ENCODE results near the gene ZNRF4. TPM values are rescaled to one million over a fixed set of nuclear protein-coding genes. Genes with fewer than 3 reads are reported as not detected.
"Not testable (repeated sequence)": the region's sequence is repeated elsewhere in the genome, so short reads cannot be mapped to it uniquely, and the experiment has no call there.

Gene ZNRF4, protein sequence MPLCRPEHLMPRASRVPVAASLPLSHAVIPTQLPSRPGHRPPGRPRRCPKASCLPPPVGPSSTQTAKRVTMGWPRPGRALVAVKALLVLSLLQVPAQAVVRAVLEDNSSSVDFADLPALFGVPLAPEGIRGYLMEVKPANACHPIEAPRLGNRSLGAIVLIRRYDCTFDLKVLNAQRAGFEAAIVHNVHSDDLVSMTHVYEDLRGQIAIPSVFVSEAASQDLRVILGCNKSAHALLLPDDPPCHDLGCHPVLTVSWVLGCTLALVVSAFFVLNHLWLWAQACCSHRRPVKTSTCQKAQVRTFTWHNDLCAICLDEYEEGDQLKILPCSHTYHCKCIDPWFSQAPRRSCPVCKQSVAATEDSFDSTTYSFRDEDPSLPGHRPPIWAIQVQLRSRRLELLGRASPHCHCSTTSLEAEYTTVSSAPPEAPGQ
- not detected for polyA plus RNA-seq (ENCODE audit: insufficient read length)

DNA sequence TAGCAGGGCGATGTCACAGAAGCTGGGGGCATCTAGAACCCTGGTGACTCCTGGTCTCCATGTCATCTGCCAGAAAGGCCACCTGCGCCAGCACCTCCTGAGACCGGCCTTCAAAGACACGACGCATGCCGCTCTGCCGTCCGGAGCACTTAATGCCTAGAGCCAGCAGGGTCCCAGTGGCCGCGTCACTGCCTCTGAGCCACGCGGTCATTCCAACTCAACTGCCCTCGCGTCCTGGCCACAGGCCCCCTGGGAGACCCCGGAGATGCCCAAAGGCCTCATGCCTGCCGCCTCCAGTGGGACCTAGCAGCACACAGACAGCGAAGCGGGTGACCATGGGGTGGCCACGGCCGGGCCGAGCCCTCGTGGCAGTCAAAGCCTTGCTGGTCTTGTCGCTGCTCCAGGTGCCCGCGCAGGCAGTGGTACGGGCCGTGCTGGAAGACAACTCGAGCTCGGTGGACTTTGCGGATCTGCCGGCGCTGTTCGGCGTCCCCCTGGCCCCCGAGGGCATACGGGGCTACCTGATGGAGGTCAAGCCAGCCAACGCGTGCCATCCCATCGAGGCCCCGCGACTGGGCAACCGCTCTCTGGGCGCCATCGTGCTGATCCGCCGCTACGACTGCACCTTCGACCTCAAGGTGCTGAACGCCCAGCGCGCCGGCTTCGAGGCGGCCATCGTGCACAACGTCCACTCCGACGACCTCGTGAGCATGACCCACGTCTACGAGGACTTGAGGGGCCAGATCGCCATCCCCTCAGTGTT, at the start of gene ZNRF4:
TSS of gene ZNRF4 (plus strand) at position 51 of the 763 bp plus-strand sequence. CDS start at position 126, 75 bp downstream.
- no peak for DNase-seq

DNA sequence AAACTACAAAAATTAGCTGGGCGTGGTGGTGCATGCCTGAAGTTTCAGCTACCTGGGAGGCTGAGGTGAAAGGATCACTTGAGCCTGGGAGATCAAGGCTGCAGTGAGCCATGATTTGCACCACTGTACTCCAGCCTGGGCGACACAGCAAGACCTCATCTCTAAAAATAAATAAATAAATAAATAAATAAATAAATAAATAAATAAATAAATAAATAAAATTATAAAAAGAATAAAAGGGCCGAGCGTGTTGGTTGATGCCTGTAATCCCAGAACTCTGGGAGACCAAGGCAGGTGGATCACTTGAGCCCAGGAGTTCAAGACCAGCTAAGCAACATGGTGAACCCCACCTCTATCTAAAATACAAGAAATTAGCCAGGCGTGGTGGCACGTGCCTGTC, 49.0 kb upstream of the ZNRF4 start:
- not testable (repeated sequence) for DNase-seq

DNA sequence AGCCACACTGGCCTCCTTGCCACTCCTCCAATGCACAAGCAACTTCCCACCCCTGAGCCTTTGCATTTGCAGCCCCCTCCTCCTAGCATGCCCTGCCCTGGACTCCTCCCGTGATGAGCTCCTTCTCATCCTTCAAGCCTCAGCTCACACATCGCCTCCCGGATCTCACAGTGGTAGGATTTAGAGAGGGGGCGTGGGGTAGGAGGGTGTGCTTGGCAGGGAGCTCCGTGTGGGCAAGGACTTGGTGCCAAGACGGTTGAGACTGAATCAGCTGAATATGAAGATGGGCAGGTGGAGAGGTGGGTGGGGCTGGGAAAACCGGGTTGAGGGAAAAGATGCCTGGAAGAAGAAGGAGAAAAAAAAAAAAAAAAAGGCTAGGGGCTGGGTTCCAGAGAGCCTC, 48.4 kb upstream of the ZNRF4 start:
- DNase-seq: no peak

DNA sequence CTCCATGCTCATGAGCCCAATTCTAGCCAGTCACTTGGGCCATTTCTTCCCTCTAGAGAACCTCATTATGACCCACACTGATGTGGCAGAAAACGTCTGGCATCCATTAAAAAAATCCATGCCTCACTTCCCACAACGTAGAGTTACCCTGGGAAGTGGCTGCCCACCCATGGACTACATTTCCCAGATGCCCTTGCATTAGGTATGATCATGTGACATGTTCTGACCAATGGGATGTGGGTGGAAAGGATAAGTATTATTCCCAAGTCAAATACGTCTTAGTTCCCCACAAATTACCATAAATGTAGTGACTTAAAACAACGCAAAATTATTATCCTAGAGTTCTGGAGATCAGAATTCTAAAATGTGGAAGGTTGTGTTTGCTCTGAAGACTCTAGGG, 47.9 kb upstream of the ZNRF4 start:
- DNase-seq: no peak

DNA sequence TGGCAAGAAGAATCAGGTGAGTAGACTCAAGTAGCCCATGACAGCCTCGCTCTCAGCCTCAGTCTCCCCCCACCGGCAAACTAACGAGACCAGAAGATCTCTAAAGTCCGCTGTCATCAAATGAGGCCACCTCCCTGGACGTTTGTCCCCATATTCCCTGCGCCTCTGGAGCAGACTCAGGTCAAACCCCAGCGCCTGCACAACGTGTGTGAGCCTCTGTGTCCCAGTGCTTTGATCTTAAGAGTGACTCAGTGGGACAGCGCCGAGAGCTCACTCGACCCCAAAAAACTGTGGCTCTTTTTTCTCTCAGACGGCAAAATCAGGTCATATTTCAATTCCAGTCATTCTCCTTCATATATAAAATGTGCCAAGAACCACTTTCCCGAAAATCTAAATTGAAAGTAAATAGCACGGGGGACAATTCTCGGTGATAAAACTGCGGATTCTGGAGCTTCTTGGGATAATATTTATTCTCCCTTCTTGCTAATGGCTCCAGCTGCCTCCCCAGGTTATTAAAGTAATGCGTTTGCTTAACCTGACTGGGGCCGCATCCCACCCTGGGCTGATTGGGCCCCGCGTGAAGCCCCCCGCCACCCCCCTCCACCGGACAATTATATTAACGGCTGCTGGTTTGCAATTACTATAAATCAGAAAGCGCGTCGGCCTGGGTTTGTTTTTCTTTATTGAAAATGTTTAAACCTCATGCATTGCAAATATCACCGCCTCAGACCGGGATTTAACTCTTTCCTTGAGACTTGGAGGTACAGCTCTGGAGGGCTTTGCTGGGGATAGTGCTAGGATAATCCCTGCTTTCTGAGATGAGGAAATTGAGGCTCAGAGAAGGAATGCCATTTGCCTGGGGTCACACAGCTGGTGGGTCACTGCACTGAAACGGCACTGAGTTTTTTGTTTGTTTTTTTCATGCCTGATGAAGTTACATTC, 37.5 kb upstream of the ZNRF4 start:
- no peak for DNase-seq

DNA sequence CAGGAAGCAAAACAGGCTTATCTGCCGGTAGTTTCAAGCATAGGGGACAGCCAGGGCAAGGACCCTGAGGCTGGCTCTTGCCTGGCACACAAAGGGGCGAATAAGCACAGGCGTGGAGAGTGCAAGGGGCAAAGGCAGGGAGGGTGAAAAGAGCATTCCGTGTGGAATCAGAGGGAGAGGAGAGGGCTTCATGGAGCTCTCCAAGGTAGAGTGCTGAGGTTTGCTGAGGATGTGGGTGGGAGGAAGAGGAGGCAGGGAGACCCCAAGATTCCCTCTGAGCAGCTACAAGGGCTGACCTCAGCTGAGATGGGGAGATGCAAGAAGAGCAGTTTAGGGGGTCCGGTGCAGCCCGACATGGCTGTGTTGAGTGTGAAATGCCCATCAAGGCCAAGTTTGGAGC, 36.5 kb upstream of the ZNRF4 start:
- DNase-seq: no peak

DNA sequence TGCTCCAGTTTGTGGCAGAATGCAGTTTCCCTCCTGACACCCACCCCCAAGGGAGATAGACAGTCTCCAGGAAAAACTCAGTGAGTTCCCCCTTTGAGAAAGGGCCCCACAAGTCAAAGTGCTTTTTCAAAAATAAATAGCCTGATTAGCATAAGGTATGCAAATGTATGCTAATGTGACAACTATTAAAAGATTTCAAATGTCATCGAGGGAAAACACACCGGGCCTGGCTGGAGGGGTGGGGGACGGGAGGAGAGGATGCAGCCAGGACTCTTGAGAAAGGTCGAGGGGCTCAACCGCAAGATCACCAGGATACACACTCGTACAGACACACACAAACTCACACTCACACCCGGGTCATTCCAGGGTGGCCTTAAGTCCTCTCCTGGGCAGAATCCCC, 34.3 kb upstream of the ZNRF4 start:
- no peak for DNase-seq

DNA sequence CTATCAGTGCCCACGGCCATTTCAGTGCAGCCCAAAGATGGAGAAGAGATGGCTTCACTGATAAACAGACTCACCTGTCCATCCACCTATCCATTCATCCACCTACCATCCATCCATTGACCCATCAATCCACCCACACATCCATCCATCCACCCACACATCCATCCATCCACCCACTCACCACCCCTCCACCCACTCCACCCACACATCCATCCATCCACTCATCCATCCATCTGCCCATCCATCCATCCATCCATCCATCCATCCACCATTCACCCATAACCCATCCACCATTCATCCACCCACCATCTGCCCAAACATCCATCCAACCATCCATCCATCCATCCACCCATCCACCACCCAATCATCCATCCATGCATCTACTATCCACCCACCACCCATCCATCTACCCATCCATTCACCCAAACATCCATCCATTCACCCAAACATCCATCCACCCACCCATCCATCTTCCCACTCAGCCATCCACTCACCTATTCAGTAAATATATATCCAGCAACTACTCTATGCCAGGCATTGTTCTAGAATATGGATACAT, 31.6 kb upstream of the ZNRF4 start:
- no peak for DNase-seq

DNA sequence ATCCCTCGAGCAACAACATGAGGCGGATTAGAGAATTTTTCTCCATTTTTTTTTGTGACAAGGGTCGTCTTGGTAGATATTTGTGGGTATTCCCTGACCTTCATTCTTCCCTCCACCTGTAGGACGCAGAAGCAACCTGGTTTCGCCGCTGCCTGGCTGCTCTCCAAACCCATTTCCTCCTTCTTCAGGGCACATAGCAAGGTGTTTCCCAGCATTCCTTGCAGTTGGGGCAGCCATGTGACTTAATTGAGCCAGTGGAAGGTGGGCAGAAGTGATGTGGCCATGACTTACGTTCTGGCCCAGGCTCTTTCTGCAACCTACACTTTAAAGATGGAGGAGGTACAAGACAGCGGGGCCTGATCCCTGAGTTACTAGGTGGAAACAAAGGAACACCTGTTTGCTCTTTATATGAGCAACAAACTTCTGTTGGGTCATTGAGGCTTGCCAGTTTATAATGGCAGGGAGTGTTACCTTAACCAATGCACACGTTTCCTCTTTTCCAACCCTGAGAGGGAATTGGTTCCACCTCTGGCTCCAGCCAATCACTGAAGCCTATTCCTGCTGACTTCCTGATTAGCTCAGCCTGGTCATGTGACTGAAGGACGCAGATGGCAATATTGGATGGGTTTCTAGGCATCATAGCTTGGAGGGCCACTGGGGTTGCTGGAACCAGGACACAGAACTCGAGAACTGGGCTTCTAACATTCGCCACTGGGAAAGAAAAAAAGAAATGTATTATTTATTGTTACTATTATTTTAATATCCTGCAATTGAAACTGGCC, 30.8 kb upstream of the ZNRF4 start:
- no peak for DNase-seq

DNA sequence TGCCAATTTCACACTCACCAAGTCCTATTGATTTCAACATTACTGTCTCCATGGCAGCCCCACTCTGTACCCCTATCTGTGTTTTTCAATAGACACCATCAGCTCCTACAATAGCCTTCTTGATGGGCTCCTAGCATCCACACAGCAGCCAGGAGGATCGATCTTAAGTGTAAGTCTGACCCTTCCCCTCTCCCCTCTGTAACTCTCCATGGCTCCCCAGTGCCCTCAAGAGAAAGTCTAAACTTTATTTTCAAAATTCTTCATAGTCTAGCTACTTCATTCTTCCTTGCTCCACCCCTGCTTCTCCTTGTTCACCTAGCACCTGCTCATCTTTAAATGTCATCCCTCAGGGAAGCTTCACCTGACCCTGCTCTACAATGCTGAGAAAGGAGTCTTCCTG, 30.0 kb upstream of the ZNRF4 start:
- no peak for DNase-seq

DNA sequence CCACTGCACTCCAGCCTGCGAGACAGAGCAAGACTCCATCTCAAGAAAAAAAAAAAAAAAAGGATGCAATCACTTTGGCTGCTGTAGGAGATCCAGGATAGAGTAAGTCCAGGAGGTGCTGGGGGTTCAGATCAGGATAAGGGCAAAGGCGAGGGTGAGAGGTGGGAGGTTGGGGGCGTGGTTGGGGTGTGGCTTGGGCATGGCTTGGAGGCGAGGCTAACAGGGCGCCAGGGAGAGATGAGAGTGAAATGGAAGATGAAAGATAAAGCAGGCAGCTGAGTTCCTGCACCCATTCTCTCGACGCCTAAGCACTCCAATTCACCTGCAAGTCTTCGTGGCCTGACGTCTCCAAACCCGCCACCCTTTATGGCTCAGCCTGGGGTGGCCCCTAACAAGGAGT, 25.0 kb upstream of the ZNRF4 start:
- DNase-seq: no peak

DNA sequence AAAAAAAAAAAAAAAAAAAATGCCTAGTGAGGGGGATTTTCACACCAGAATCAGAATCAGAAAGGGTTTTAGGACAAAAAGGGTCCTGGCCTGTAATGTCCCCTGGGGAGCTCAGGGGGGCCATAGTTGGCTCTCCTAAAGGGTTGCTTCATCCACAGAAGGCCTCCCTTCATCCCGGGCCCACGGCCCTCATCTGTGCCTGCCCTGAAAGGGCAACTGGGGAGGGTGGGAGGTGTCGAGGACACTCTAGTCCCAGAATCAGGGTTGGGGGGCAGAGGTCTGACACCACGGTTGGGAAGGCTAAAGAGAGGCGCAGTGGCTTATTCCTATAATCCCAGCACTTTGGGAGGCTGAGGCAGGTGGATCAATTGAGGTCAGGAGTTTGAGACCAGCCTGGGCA, 22.5 kb upstream of the ZNRF4 start:
- DNase-seq: no peak

DNA sequence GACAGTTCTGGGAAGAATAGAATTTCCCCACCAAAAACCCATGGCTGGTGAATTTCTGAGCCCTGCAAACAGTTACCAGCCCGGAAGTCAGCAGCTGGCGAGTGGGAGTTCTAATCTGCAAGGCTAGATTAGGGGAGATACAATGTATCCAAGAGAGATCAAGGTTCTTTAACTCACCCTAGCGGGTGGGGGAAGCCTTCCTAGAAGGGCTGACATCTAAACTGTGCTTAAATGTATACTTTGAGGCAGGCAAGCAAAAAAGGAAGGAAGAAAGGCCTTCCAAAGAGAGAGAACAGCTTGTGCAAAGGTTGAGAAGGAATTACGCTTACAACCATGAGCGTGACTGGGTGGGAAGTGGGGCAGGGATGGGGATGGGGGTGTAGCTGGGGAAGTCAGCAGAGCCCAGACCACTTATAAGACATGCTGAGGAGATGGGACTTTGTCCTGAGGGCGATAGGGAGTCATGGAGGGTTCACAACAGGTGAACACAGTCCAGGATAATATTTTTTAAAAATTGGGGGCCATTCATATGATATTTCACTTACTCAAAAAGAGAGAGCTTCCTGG, 20.8 kb upstream of the ZNRF4 start:
- DNase-seq: no peak

DNA sequence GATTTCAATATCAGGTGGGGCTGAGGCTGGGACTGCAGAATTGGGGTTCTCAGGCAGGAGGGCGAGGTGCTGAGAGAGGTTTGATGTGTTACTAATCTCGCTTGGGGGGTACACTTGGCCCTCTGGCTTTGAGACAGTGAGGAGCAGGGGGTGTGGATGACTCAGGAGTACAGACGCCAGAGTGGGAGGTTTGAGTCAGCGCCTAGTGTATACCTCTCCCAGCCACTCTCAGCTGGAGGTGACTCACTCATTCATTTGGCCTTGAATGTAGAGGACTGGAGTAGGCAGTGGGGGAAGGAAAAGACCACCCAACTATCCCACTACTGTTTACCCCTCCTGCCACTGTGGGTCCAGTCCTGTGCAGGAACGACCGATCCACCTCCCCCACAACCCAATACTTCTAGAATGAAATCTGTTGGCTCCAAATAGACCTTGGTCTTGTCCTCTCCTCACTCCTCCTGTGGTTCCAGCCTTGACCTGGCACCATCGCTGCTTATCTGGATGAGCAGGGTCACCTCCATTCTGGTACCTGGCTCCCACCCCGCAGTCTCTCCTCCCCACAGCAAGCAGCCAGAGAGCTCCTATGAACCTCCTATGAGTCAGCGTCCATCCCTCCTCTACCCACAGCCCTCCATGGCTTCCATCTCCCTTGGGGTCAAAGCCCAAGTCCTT, 20.1 kb upstream of the ZNRF4 start:
- no peak for DNase-seq

DNA sequence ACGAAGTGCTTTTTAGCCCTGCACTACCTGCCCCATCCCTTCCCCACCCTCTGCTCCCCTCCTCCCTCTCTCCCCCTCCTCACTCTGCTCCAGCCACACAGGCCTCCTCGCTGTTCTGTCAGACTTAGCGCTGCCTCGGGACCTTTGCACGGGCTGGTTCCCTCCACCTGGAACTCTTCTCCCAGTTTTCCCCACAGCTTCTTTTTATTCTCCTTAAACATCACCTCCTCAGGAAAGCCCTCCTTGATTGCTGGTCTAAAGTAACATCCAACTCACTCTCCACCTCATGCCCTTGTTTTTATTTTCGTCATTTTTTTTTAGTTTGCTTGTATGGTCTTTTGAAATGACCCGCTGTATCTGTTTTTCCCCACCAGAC, 19.6 kb upstream of the ZNRF4 start:
- DNase-seq: no peak

DNA sequence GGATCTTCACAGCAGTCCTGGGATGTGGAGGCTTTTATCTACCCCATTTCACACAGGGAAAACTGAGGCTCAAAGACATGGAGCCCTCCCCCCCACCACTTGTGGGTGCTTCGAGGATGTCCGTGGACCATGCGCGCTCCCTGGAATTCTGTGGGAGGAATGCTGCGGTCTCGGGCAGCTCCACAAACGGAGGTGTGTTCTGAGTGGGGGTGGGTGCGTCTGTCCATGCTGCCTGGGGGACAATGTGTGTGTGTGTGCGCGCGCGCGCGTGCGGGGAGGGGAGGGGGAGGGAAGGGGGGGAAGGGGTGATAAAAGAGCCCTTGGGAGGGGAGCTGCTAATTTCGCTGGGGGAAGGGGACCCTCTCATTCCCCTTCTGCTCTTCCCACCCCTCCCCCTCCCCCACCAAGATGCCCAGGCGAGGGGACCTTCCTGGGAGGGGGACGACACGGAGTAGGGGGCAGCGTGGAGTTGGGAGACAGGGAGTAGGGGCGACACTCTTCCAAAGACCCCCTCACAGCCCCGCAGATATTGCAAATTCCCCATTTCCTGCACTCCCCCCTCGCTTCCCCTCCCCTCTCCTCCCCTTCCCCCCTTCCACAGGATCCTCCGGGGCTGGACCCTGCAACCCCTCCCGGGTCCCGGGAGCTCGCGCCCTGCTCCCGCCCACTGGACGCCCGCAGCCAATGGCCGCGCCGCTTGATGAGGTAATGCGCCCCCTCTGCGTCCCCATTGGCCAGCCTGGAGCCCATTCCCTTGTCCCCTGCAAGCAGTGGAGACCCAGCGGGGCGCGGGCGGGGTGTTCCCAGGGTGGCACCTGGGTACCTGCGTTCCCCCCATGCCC, 18.9 kb upstream of the ZNRF4 start:
- no peak for DNase-seq

DNA sequence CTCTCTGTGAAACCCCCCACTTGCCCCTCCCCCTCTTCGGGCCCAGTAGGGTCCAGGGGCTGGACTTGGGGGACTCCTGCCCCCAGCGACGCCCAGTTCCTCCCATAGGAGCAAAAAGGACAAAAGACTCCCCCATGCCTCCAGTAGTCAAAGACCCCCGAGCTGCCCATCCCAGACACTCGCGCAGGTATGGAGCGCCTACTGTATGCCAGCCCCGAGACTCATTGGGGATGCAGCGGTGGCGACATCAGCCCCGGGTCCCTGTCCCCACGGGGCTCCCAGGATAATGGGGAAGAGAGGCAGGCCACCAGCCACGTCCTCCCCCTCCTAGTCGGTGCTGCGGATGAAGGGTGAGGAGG, 18.3 kb upstream of the ZNRF4 start:
- DNase-seq: no peak

DNA sequence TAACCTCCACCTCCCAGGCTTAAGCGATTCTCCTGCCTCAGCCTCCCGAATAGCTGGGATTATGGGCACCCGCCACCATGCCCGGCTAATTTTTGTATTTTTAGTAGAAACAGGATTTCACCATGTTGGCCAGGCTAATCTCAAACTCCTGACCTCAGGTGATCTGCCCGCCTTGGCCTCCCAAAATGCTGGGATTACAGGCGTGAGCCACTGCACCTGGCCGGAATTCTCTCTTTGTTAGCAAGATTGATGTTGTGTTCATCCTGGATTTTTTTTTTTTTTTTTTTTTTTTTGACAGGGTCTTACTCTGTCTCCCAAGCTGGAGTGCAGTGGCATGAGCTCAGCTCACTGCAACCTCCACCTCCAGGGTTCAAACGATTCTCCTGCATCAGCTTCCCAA, 16.5 kb upstream of the ZNRF4 start:
- not testable (repeated sequence) for DNase-seq

DNA sequence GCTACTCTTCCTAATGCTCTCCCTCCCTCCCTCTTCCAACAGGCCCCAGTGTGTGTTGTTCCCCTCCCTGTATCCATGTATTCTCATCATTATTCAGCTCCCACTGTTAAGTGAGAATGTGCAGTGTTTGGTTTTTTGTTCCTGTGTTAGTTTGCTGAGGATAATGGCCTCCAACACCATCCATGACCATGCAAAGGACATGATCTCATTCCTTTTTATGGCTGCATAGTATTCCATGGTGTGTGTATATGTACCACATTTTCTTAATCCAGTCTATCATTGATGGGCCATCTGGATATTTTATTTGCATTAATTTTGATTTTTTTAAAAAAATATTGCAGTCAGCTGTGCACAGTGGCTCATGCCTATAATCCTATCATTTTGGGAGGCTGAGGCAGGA, 15.8 kb upstream of the ZNRF4 start:
- no peak for DNase-seq

DNA sequence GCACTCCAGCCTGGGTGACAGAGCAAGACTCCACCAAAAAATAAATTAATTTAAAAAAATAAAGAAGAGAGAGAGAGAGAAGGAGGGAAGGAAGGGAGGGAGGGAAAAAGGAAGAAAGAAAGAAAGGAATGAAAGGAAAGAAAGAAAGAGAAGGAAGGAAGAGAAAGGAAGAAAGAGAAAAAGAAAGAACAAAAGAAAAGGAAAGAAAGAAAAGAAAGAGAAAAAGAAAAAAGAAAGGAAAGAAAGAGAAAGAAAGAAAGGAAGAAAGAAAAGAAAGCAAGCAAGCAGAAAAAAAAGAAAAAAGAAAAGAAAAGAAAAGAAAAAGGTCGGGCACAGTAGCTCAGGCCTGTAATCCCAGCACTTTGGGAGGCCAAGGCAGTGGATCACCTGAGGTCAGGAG, 14.9 kb upstream of the ZNRF4 start:
- no peak for DNase-seq

Measured in hindlimb muscle (tissue), 1 donor.